ENCODE measurements around the gene MPRIP. TPM values are rescaled to one million over a fixed set of nuclear protein-coding genes. Genes with fewer than 3 reads are reported as not detected.

The MPRIP gene
- total RNA-seq, 1 donor from 2014 or later: 144 TPM

DNA sequence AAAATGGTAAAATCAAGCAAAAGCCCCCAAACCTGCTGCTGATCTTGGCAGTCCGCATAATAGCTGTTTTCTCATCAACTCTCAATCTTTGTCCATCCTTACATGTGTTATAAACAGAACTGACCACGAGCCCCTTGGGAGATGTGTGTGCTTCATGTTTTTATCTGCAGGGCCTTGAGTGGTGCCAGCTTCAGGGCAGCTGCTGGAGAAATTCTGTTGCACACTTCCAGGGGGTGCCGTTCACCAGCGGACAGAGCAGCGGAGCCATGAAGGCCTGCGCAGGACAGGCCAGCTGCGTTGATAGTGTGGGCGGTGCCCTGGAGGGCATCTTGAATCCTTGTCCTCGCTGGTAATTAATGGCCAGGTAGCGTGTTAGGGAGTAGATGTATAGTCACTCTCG is 20.1 kb downstream of the MPRIP start:
- H3K4me1 Mint-ChIP-seq (ENCODE audit: low read depth): peaks cover 21% of the 10 kb centered on the region
- DNase-seq (ENCODE audit: low spot score): no peak
- no peak overlapping the region for H3K27ac Mint-ChIP-seq
- intact Hi-C loops (cut with micrococcal nuclease): no loop called here
- no peaks in the 10 kb centered on the region for H3K9me3 Mint-ChIP-seq
- no peaks in the 10 kb centered on the region for H3K36me3 Mint-ChIP-seq (ENCODE audit: low read depth)
- no peaks in the 10 kb centered on the region for H3K27me3 Mint-ChIP-seq (ENCODE audit: low read depth)
- no peak overlapping the region for H3K4me3 Mint-ChIP-seq (ENCODE audit: low read depth)

DNA sequence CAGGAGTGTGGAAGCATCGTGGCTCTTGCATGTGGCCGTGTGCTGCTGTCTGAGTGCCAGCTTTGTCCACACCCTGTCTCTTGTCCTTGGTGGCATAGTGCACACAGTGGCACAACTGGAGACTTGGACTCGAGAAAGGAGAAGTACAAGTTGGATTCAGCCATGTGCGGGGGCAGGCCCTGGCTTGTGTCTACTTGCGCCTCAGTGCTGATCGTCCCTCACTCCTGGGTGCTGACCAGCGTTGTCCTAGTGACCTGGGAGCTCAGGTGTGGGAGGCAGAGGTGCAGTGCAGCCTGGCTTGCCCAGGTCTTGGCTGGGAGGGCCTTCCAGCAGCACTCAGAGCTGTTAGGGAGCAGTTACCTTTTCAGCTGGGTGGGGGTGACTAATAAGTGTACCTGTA is 20.6 kb downstream of the MPRIP start:
- Mint-ChIP-seq H3K4me1 (ENCODE audit: low read depth) (peaks cover 21% of the 10 kb centered on the region), H3K4me3 (ENCODE audit: low read depth) (no peak overlapping the region), H3K27ac (no peak overlapping the region), H3K27me3 (ENCODE audit: low read depth) (no peaks in the 10 kb centered on the region), H3K9me3 (no peaks in the 10 kb centered on the region), H3K36me3 (ENCODE audit: low read depth) (no peaks in the 10 kb centered on the region)
- DNase-seq (ENCODE audit: low spot score): no peak
- intact Hi-C loops (cut with micrococcal nuclease): no loop called here

DNA sequence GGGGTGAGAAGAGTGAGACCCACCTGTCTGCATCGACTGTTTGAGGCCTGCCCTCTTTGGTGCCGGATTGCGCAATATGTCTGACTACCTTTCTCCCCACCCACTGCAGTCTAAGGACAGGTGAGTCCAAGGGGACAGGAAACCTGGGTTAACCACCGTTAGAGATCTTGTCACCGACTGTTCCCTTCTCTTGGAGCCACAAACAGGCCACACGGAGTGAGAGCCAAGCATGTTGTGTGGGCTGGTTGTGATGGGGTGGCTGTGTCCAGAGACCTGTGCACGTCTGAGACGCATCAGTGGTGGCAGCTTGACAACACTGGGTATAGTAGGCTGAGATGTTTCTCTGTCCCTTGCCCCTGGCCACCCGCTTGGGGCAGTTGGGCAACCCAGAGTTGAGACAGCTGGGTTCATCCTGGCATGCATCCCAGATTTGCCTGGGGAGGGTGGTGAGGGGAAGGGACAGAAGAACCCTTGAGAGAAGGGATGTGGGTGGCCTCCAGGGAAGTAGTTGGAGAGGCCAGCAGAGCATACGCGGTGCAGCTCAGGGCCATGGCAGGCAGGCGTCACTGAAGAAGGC is 21.4 kb downstream of the MPRIP start:
- no peak for DNase-seq (ENCODE audit: low spot score)
- H3K4me1 Mint-ChIP-seq (ENCODE audit: low read depth): peaks cover 21% of the 10 kb centered on the region

DNA sequence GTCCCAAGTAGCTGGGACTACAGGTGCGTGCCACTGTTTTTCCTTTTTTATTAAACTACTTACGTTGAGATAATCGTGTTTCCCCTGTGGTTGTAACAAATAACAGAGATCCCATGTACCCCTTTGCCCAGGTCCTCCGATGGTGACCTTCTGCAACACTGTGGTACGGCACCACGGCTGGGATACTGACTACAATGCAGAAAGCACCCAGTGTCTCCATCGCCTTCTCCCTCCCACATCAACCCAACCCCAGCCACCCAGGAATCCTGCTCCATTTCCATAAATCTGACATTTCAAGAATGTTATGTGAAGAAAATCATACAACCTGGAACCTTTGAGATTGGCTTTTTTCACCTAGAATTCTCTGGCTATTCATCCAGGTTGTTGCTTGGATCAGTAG is 22.1 kb downstream of the MPRIP start:
- intact Hi-C loops (cut with micrococcal nuclease): no loop called here
- DNase-seq (ENCODE audit: low spot score): no peak
- Mint-ChIP-seq H3K27ac (no peak overlapping the region), H3K4me1 (ENCODE audit: low read depth) (peaks cover 21% of the 10 kb centered on the region), H3K27me3 (ENCODE audit: low read depth) (no peaks in the 10 kb centered on the region), H3K9me3 (no peaks in the 10 kb centered on the region), H3K4me3 (ENCODE audit: low read depth) (no peak overlapping the region), H3K36me3 (ENCODE audit: low read depth) (no peaks in the 10 kb centered on the region)

More for the DNA sequence above, 21.4 kb downstream of the MPRIP start:
- no peak overlapping the region for H3K4me3 Mint-ChIP-seq (ENCODE audit: low read depth)
- H3K36me3 Mint-ChIP-seq (ENCODE audit: low read depth): no peaks in the 10 kb centered on the region
- no peaks in the 10 kb centered on the region for H3K9me3 Mint-ChIP-seq
- no peaks in the 10 kb centered on the region for H3K27me3 Mint-ChIP-seq (ENCODE audit: low read depth)
- intact Hi-C loops (cut with micrococcal nuclease): no loop called here
- H3K27ac Mint-ChIP-seq: no peak overlapping the region

DNA sequence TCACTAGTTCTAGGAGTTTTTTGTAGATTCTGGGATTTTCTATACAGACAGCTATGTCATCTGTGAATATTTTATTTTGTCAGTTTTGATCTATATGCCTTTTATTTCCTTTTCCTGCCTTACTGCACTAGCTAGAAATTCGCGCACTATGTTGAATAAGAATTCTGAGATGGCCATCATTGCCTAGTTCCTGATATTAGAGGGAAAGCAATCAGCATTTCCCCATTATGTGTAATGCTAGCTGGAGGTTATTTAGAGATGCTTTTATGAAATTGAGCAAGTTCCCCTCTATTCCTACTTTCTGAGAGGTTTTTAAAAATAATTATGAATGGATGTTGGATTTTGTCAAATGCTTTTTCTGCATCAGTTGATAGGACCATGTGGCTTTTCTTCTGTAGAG is 23.8 kb downstream of the MPRIP start:
- Mint-ChIP-seq H3K27ac (no peak overlapping the region), H3K9me3 (no peaks in the 10 kb centered on the region), H3K4me1 (ENCODE audit: low read depth) (peaks cover 31% of the 10 kb centered on the region), H3K27me3 (ENCODE audit: low read depth) (no peaks in the 10 kb centered on the region), H3K36me3 (ENCODE audit: low read depth) (peaks cover 3% of the 10 kb centered on the region), H3K4me3 (ENCODE audit: low read depth) (no peak overlapping the region)
- DNase-seq (ENCODE audit: low spot score): no peak
- intact Hi-C loops (cut with micrococcal nuclease): no loop called here

DNA sequence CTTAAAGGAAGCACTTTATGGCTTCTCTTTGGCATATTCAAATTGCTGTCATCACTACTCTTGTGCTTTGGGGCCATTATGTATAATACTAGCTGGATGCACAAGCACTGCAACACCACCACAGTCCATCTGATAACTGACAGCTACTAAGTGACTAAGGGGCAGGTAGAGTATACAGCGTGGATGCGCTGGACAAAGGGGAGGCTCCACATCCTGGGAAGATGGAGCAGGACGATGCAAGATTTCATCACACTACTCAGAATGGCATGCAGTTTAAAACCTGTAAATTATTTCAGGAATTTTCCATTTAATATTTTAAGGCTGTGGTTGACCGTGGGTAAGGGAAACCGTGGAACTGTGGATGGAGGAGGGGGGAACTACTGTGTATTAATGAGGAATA is 25.0 kb downstream of the MPRIP start:
- Mint-ChIP-seq H3K36me3 (ENCODE audit: low read depth) (peaks cover 3% of the 10 kb centered on the region), H3K4me3 (ENCODE audit: low read depth) (no peak overlapping the region), H3K27ac (no peak overlapping the region), H3K9me3 (no peaks in the 10 kb centered on the region), H3K27me3 (ENCODE audit: low read depth) (no peaks in the 10 kb centered on the region), H3K4me1 (ENCODE audit: low read depth) (peaks cover 37% of the 10 kb centered on the region)
- DNase-seq (ENCODE audit: low spot score): no peak
- intact Hi-C loops (cut with micrococcal nuclease): no loop called here

DNA sequence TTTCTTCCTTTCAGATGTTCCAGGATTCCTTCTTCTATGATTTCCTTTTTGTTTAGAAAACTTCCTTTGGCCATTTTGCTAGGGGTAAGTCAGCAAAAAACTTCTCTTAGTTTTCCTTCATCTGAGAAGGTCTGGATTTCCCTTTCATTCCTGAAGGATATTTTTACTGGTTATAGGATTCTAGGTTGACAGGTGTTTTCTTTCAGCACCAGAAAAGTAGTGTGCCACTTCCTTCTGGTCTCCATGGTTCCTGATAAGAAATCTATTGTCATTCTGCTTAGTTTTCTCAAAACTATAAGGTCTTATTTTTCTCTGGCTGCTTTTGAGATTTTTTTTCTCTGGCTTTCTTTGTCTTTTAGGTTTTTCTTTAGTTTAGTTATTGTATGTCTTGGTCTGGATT is 27.6 kb downstream of the MPRIP start:
- no peaks in the 10 kb centered on the region for H3K9me3 Mint-ChIP-seq
- no peak overlapping the region for H3K27ac Mint-ChIP-seq
- H3K4me3 Mint-ChIP-seq (ENCODE audit: low read depth): no peak overlapping the region
- DNase-seq (ENCODE audit: low spot score): no peak
- intact Hi-C loops (cut with micrococcal nuclease): no loop called here
- no peaks in the 10 kb centered on the region for H3K27me3 Mint-ChIP-seq (ENCODE audit: low read depth)
- peaks cover 33% of the 10 kb centered on the region for H3K4me1 Mint-ChIP-seq (ENCODE audit: low read depth)
- H3K36me3 Mint-ChIP-seq (ENCODE audit: low read depth): peaks cover 3% of the 10 kb centered on the region

DNA sequence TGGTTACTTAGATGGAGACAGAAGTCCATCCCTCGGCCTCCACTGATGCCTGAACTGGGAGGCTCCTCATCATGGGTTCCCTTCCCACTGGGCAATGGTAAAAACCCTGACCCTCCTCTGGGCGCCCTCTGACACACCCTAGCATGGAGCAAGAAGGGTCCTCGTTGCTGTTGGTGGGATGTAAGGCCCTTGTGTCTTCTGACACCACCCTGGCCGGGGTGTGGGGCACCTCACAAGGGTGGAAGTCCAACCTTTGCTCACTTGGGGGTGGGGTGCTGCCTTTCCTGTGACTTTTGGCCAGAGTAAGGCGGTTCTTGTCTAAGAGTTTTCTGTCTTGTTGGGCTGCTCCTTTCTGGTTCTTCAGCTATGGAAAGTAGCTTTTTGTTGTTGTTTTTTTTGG is 28.7 kb downstream of the MPRIP start:
- intact Hi-C loops (cut with micrococcal nuclease): no loop called here
- peaks cover 37% of the 10 kb centered on the region for H3K4me1 Mint-ChIP-seq (ENCODE audit: low read depth)
- H3K27me3 Mint-ChIP-seq (ENCODE audit: low read depth): no peaks in the 10 kb centered on the region
- DNase-seq (ENCODE audit: low spot score): no peak
- H3K36me3 Mint-ChIP-seq (ENCODE audit: low read depth): peaks cover 3% of the 10 kb centered on the region
- no peak overlapping the region for H3K4me3 Mint-ChIP-seq (ENCODE audit: low read depth)
- H3K9me3 Mint-ChIP-seq: no peaks in the 10 kb centered on the region
- H3K27ac Mint-ChIP-seq: no peak overlapping the region

DNA sequence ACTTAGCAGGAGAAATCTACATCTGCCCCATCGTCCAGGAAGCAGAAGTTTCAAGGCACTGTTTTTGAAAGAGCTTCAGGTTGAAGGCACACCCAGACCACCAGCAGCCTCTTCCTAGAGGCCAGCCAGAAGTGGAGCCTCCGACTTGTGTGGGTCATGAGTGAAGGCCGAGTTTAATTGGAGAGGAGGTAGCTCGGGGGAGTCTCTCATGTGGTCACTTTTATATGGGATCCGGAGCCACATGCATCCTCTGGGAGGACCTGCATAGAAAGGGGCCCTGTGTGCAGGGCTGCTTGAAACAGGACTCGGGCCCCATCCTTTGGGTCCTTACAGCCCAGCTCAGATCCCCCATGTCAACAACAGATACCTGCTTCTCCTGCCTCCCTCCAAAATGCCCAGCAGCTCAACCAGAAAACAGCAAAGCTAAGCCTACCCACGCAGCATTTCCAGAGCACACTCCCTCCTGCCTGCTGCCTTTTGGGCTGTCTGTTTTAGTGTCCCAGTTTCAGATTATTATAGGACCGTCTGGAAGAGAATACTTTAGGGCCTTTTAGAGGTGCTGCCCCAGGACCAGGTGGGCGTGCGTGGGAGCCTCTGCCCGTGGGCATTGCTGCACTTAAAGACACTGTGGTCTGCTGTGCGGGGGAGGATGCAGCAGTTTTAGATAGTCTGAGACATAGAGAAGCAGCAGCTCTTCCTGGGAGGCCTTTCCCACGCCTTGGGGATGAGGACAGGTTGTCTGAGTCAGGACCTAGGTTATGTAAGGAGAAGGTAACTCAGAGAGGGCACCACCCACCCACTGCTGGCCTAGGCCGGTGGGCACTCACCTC is 29.5 kb downstream of the MPRIP start:
- DNase-seq (ENCODE audit: low spot score): no peak
- peaks cover 38% of the 10 kb centered on the region for H3K4me1 Mint-ChIP-seq (ENCODE audit: low read depth)
- peaks cover 8% of the 10 kb centered on the region for H3K36me3 Mint-ChIP-seq (ENCODE audit: low read depth)
- intact Hi-C loops (cut with micrococcal nuclease): no loop called here
- no peak overlapping the region for H3K4me3 Mint-ChIP-seq (ENCODE audit: low read depth)
- H3K27me3 Mint-ChIP-seq (ENCODE audit: low read depth): no peaks in the 10 kb centered on the region
- no peaks in the 10 kb centered on the region for H3K9me3 Mint-ChIP-seq
- H3K27ac Mint-ChIP-seq: no peak overlapping the region

DNA sequence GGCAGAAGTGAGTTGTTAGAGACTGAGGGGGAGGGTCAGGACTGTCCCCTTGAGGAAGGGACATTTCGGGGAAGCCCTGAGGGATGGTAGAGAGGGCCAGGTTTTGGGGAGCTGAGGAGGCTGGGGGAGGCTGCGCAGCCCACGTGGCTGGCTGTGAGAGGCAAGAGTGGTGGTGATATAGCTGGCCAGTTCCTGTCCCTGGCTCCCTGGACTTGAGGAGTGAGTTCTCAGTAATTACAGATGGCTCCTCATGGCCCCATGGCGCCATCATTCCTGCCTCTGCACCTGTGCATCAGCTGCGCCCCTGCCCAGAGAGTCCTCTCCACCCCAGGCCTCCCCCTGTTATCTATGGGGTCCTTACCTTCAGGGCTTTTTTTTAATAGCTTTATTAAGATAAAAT is 30.3 kb downstream of the MPRIP start:
- H3K27ac Mint-ChIP-seq: no peak overlapping the region
- H3K9me3 Mint-ChIP-seq: no peaks in the 10 kb centered on the region
- H3K4me3 Mint-ChIP-seq (ENCODE audit: low read depth): no peak overlapping the region
- DNase-seq (ENCODE audit: low spot score): no peak
- H3K4me1 Mint-ChIP-seq (ENCODE audit: low read depth): peaks cover 34% of the 10 kb centered on the region
- peaks cover 15% of the 10 kb centered on the region for H3K36me3 Mint-ChIP-seq (ENCODE audit: low read depth)
- intact Hi-C loops (cut with micrococcal nuclease): no loop called here
- H3K27me3 Mint-ChIP-seq (ENCODE audit: low read depth): no peaks in the 10 kb centered on the region

DNA sequence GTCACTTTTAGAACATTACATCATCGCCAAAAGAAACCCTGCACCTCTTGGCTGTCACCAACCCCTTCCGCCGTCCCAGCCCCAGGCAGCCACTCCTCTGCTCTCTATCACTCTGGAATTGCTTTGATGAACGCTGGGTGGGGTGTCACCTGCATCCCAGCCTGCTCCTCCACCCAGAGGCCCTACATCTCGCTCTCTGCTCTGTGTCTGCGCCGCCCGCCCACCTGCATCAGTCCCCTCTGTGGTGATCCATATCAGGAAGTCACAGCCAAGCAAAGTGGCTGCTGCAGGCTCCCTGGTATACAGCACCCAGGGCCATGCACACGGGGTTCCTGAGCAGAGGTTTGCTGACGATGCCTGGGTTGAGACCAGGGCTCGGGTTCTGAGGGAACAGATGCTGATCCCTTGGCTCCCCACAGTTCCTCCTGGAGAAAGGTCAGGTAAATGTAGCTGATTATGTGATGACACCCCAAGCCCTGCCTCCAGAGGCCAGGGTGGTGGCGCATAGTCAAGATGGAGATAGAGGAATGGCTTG is 30.8 kb downstream of the MPRIP start:
- no peak for DNase-seq (ENCODE audit: low spot score)
- intact Hi-C loops (cut with micrococcal nuclease): no loop called here
- H3K4me3 Mint-ChIP-seq (ENCODE audit: low read depth): no peak overlapping the region
- H3K4me1 Mint-ChIP-seq (ENCODE audit: low read depth): peaks cover 34% of the 10 kb centered on the region
- no peaks in the 10 kb centered on the region for H3K27me3 Mint-ChIP-seq (ENCODE audit: low read depth)
- peaks cover 20% of the 10 kb centered on the region for H3K36me3 Mint-ChIP-seq (ENCODE audit: low read depth)
- no peaks in the 10 kb centered on the region for H3K9me3 Mint-ChIP-seq
- no peak overlapping the region for H3K27ac Mint-ChIP-seq

DNA sequence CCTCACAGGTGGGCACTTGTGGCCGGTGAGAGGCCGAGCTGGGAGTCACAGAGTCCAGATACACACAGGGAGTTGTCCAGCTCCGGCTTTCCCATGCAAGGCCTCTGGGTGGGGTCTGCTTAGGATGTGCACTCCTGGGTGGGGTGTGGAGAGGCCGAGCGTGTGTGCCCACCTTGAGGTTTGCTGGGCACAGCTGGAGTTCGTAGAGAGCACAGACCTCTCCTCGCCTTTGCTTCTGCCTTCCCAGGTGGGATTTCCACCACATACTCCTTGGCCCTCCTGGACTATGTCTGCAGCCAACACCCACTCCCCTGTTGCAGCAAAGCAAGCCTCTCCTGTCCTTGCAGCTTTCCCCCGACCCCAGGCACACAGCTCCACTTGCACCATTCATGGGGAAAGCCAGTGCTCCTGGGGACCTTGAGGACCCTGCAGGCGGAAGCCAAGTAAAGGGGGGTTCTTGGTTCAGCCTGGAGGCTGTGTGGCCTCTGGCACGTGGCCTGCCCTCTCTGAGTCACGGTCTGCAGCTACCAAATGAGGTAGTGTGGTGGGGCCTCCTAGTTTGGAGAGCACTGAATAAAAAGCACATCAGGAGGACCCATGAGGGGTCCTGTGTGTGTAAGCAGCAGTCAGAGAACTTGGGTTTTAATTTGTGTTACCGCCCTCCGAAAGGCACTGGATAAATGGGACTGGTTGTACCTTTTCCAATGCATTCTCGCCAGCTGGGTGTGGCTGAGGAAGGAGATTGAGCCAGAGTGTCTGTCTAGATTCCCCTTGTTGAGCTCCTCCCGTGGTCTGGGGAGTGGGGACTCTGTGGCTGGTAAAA is 31.5 kb downstream of the MPRIP start:
- Mint-ChIP-seq H3K27me3 (ENCODE audit: low read depth) (no peaks in the 10 kb centered on the region), H3K27ac (no peak overlapping the region), H3K4me3 (ENCODE audit: low read depth) (no peak overlapping the region), H3K4me1 (ENCODE audit: low read depth) (peaks cover 36% of the 10 kb centered on the region), H3K9me3 (no peaks in the 10 kb centered on the region), H3K36me3 (ENCODE audit: low read depth) (peaks cover 21% of the 10 kb centered on the region)
- DNase-seq (ENCODE audit: low spot score): no peak
- intact Hi-C loops (cut with micrococcal nuclease): no loop called here
